ENCODE results near the gene HYOU1. TPM values are rescaled to one million over a fixed set of nuclear protein-coding genes. Genes with fewer than 3 reads are reported as not detected.

HYOU1 gene
- total RNA-seq, 4 donors from 2014 or later, result 21.8 to 47.0 (median 33.0) TPM

GRCh38 chr11:118997627-118998387 is 59.2 kb downstream of the HYOU1 start, which contains the start of gene CENATAC:
TSS of gene CENATAC (plus strand) at chr11:118998138. CDS start at chr11:118998198, 60 bp downstream.
- TF ChIP-seq CTCF (IDR thresholded peaks at IDR 0.05) (no peak), POLR2A (IDR thresholded peaks at IDR 0.05) (no peak)
- peak; percentile 92 to 99 for DNase-seq (ENCODE audit: low spot score in 2 of 2)
- 0 to 1% methylated on average over 25 to 50 of the region's 54 CpGs for WGBS, 2 donors
- intact Hi-C loops (cut with DNase I; ENCODE audit: low total_unique reads), result no loop called here
- peak within 1 kb of the TSS; percentile 76 for H3K4me3 ChIP-seq (ENCODE audit: low read depth, poor library complexity, severe bottlenecking)

DNA sequence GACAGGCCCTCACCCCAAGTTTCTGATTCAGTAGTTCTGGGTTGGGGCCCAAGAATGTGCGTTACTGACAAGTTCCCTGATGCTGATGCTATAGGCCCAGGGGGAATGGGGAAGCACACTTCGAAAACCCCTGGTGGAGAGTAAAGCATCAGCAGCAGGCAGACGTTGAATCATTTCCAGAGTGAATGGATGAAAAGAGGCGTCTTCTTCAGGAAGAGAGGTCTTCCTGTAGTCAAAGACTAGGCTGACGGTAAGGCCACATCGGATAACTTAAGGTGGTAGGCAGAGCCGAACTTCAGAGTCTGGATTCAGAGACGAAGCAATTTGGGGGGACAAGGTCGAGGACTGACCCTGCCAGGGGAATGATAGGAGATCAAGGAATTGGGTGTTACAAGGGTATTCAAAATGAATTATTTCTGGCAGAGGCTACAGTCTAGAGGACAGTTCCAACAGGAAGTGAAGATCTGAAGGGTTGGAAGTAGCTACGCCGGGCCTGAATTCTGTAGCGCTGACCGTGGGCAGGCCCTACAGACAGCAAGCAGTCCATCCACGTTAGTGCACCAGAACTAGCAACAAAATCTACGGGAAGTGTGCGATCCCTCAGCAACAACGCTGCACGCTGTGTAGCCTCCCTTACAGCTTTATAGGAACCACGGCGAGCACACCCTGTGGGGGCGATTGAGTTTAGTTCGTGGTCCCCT is 59.9 kb downstream of the HYOU1 start:
- peak overlapping the region; percentile 76 for H3K4me3 ChIP-seq (ENCODE audit: low read depth, poor library complexity, severe bottlenecking)
- DNase-seq (ENCODE audit: low spot score in 2 of 2), result no peak
- 11 to 12% methylated on average over 22 of the region's 22 CpGs for WGBS, 2 donors
- intact Hi-C loops (cut with DNase I; ENCODE audit: low total_unique reads), result no loop called here
- TF ChIP-seq POLR2A (IDR thresholded peaks at IDR 0.05) (no peak), CTCF (IDR thresholded peaks at IDR 0.05) (no peak)

Small RNA genes within 50 kb of the gene (microRNA-seq; reads per million reads assigned to microRNA genes)
- 0 reads per million in 2 donors for gene MIR3656 (ENCODE audit: borderline number of aligned reads in 1 of 2, borderline replicate concordance in 2 of 2)

Other genes with a start within 250 kb of the HYOU1 start
- not detected for gene CXCR5, start 173.3 kb downstream of the HYOU1 start, total RNA-seq
- gene BCL9L, start 131.3 kb downstream of the HYOU1 start, total RNA-seq, result 10 to 100 TPM; 34.5 to 59.4 (median 45.8) TPM
- not detected for gene UPK2, start 100.9 kb downstream of the HYOU1 start, total RNA-seq
- not detected for gene FOXR1, start 85.4 kb downstream of the HYOU1 start, total RNA-seq
- gene CENATAC, start 59.1 kb downstream of the HYOU1 start, total RNA-seq, result 10 to 100 TPM; 21.2 to 66.8 (median 39.9) TPM
- gene RPS25, start 38.9 kb downstream of the HYOU1 start, total RNA-seq, result 1,000 to 10,000 TPM; 1,252 to 2,859 (median 1,930) TPM
- 10 to 100 TPM; 40.3 to 53.4 (median 52.2) TPM for gene TRAPPC4, start 38.4 kb downstream of the HYOU1 start, total RNA-seq
- 10 to 100 TPM; 14.0 to 25.4 (median 19.5) TPM for gene SLC37A4, start 26.3 kb downstream of the HYOU1 start, total RNA-seq
- 10 to 100 TPM; 30.2 to 44.1 (median 41.3) TPM for gene VPS11, start 10.6 kb upstream of the HYOU1 start, total RNA-seq
- 10 to 100 TPM in 3 of 4 donors, 1 to 10 TPM in 1; 8.8 to 11.9 (median 11.1) TPM for gene HMBS, start 27.7 kb upstream of the HYOU1 start, total RNA-seq
- 10 to 100 TPM; 18.9 to 46.9 (median 27.5) TPM for gene DPAGT1, start 44.6 kb upstream of the HYOU1 start, total RNA-seq
- gene C2CD2L, start 50.1 kb upstream of the HYOU1 start, total RNA-seq, result 10 to 100 TPM; 16.8 to 27.2 (median 22.6) TPM
- gene HINFP, start 64.4 kb upstream of the HYOU1 start, total RNA-seq, result 10 to 100 TPM; 15.0 to 39.6 (median 31.2) TPM
- 1 to 10 TPM in 1 of 4 donors, under 1 TPM in 3; 0.52 to 1.1 (median 0.67) TPM for gene ABCG4, start 91.8 kb upstream of the HYOU1 start, total RNA-seq
- 10 to 100 TPM; 31.4 to 58.0 (median 47.1) TPM for gene NLRX1, start 111.5 kb upstream of the HYOU1 start, total RNA-seq
- gene NHERF4, start 128.3 kb upstream of the HYOU1 start, total RNA-seq, result under 1 TPM in 2 of 4 donors, not detected in 2; 0.27 to 0.53 TPM
- gene CBL, start 149.1 kb upstream of the HYOU1 start, total RNA-seq, result 10 to 100 TPM; 11.7 to 14.6 (median 14.0) TPM